GM12873 (cell line): Measurements from ENCODE around the gene EPC1.

Source experiments
- CTCF ChIP-seq: IDR thresholded peaks from 2 replicates; pipeline ENCODE4 v1.5.1; 2012; ENCODE audit warnings: low read depth, mild to moderate bottlenecking, moderate library complexity, low read length, control low read depth; ENCODE audit not compliant: insufficient read depth; ENCODE audit errors: missing control alignments

EPC1 gene

GRCh38 chr10:32367793-32368453, 21.0 kb upstream of the EPC1 start:
- TF ChIP-seq CTCF, result peak; percentile 76

DNA sequence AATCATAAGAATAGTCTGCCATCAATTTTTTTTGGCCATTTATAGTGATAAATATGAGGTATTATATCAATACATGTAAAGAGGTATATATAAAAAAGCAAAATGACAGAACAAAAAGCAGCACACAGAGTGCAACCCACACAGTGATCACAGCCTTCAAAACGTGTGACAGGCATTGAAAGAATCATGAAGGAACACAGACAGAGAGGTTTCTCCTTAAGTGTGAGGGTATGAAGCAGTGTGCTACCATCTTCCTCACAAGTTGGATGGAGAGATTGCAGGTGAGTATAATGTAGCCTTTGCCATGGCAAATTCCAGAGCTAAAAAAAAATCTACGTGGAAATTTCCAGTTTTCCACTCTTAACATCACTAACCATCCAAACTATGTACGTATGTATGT, 19.6 kb upstream of the EPC1 start:
- TF ChIP-seq CTCF, result no peak

DNA sequence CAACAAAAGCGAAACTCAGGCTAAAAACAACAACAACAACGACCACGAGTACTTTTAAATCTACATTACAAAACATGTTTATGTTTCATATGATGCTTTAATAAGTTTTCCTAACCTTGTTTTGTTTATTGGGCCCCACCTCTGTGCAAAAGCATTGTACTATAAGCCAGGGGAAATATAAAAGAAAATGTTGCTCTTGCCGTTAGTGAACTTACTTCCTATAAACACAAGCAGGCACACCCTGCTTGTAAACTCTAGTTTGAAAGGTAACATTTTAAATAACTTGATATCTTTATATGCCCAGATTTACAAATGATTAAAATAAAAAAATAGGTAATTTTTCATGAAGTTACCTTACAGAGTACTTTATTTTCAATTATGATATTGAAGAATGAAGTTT, 19.2 kb upstream of the EPC1 start:
- no peak for TF ChIP-seq CTCF

- TF ChIP-seq CTCF, result no peak
These were observed 15.6 kb upstream of the EPC1 start for GRCh38 chr10:32362571-32362970.

GRCh38 chr10:32360884-32361283, 13.9 kb upstream of the EPC1 start:
- TF ChIP-seq CTCF, result no peak

DNA sequence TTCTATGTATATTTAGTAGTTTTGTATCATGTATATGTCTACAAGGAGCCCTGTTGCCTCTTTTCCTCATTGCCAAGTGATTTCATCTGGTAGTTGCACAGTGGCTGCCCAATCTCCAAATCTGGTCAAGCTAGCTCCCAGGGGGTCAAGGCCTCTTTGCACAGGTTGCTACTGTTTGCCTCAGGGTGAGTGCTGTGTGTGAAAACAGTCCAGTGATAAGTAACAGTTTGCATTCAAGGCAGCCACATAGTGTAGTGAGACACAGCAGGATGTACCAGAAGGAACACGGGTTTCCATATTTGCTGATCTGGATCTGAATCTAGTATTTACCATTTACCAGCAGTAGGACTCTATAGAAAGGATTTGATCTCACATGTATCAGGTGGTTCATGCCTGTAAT, 13.3 kb upstream of the EPC1 start:
- no peak for TF ChIP-seq CTCF

DNA sequence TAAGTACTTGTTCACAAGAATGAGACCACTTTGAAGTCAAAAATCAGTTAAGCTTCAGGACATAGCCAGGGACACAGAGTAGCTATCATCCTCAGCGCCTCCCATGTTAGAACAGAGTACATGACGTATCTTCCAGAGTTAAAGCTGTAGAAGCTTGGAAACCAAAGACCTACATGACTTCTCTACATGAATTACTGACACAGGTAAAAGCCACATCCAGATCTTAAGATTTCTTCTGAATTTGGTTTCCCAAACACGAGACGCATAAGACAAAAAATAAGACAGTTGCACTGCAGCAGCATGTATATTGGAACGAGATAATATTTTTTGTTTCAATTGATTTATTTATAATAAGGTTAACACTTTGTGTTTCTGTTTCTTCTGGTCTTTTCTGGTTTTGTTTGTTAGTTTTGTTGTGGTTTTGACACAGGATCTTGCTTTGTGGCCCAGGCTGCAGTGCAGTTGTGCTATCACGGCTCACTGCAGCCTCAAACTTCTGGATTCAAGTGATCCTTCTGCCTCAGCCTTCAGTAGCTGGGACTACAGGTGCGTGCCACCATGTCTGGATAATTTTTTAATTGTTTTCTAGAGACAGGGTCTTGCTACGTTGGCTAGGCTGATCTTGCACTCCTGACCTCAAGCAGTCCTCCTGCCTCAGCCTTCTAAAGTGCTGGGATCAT, 10.2 kb upstream of the EPC1 start:
- TF ChIP-seq CTCF, result no peak
